OCI-LY3 (cell line): ENCODE measurements around the gene CTTNBP2NL.

Experiments
- H2AFZ ChIP-seq: fragments of 200-600, 300-600 bp; shearing (Covaris generic); 2 replicates; pipeline ENCODE4 v1.6.0; 2014; ENCODE audit warnings: antibody characterized with exemption, low read depth, low read length
- H3K27ac ChIP-seq: fragments of 200-600, 300-600 bp; sonication (generic); 2 replicates; pipeline ENCODE4 v1.5.1; 2014; ENCODE audit warnings: mild to moderate bottlenecking, low read length, moderate library complexity, mixed read lengths
- H3K27me3 ChIP-seq: fragments of 200-600, 300-600 bp; sonication (generic); 2 replicates; pipeline ENCODE4 v1.6.1; 2014; ENCODE audit warnings: low read depth, low read length, mixed read lengths
- H3K36me3 ChIP-seq: fragments of 200-600, 300-600 bp; sonication (generic); replicated peaks from 2 replicates; pipeline ENCODE3; 2014; ENCODE audit warnings: low read depth, low read length, mixed read lengths
- H3K4me1 ChIP-seq: fragments of 300-600, 200-600 bp; sonication (generic); 2 replicates; pipeline ENCODE4 v1.6.1; 2014; ENCODE audit warnings: low read length, mixed read lengths
- H3K4me2 ChIP-seq: fragments of 200-600, 300-600 bp; sonication (generic); 2 replicates; pipeline ENCODE4 v1.6.1; 2014; ENCODE audit warnings: low read length, mixed read lengths
- H3K4me3 ChIP-seq: fragments of 300-600, 200-600 bp; sonication (generic); 2 replicates; pipeline ENCODE4 v1.5.1; 2014; ENCODE audit warnings: antibody characterized with exemption, mild to moderate bottlenecking, low read length, moderate library complexity
- H3K79me2 ChIP-seq: fragments of 300-600, 200-600 bp; shearing (Covaris generic); 2 replicates; pipeline ENCODE4 v1.6.1; 2014; ENCODE audit warnings: mild to moderate bottlenecking, low read length, mixed read lengths
- H3K9ac ChIP-seq: fragments of 300-600, 200-600 bp; shearing (Covaris generic); 2 replicates; pipeline ENCODE4 v1.6.0; 2014; ENCODE audit warnings: mild to moderate bottlenecking, low read length, moderate library complexity
- H3K9me3 ChIP-seq: fragments of 200-600, 300-600 bp; shearing (Covaris generic); 2 replicates; pipeline ENCODE4 v1.6.1; 2014; ENCODE audit warnings: low read length, mixed read lengths; ENCODE audit not compliant: insufficient read depth
- H4K20me1 ChIP-seq: fragments of 200-600, 300-600 bp; sonication (generic); 2 replicates; pipeline ENCODE4 v1.6.1; 2016; ENCODE audit warnings: low read length, mixed read lengths; ENCODE audit not compliant: insufficient read depth
- CTCF ChIP-seq: fragments of 200-600, 300-600 bp; sonication (generic); IDR thresholded peaks from 2 replicates; pipeline ENCODE4 v1.5.1; 2014; ENCODE audit warnings: antibody characterized with exemption, low read length, low read depth
- EZH2phosphoT487 ChIP-seq: fragments of 200-600 bp; shearing (Covaris generic); IDR thresholded peaks from 2 replicates; pipeline ENCODE4 v1.6.1; 2018; ENCODE audit warnings: antibody characterized with exemption, mixed run types, low read depth

Gene CTTNBP2NL

DNA sequence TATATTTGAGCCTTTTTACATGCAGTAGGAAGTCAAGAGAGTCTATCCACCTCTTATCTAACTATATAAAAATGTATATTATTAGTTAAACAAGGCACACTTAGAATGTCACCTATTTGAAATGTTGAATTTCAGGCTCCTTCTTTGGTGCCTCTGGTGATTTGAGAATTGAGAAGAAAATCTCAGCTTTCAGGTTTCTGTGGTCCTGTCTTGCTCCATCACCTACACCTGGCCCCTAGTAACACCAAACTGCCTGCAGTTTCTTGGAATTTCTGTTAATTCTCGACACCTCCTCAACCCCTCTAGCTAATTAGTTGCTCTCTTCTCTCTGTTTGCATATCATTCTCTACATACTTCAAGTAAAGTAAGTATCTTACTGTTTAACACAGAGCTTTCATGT is 57.9 kb downstream of the CTTNBP2NL start:
- H2AFZ ChIP-seq = no peak overlapping the region
- H3K4me2 ChIP-seq = no peak overlapping the region
- no peaks in the 10 kb centered on the region for H3K27me3 ChIP-seq
- TF ChIP-seq CTCF (no peak), EZH2phosphoT487 (no peak)
- H3K27ac ChIP-seq = no peak overlapping the region
- no peaks in the 10 kb centered on the region for H3K36me3 ChIP-seq
- H3K4me3 ChIP-seq = no peak overlapping the region
- H4K20me1 ChIP-seq = no peaks in the 10 kb centered on the region
- no peaks in the 10 kb centered on the region for H3K9me3 ChIP-seq
- H3K9ac ChIP-seq = no peak overlapping the region
- no peaks in the 10 kb centered on the region for H3K79me2 ChIP-seq
- H3K4me1 ChIP-seq = no peaks in the 10 kb centered on the region

GRCh38 chr1:112454316-112454715 is 58.3 kb downstream of the CTTNBP2NL start:
- no peaks in the 10 kb centered on the region for H4K20me1 ChIP-seq
- H3K27ac ChIP-seq = no peak overlapping the region
- H3K79me2 ChIP-seq = no peaks in the 10 kb centered on the region
- H2AFZ ChIP-seq = no peak overlapping the region
- no peak for TF ChIP-seq EZH2phosphoT487
- no peak for TF ChIP-seq CTCF
- no peaks in the 10 kb centered on the region for H3K36me3 ChIP-seq
- H3K9me3 ChIP-seq = no peaks in the 10 kb centered on the region
- H3K27me3 ChIP-seq = no peaks in the 10 kb centered on the region
- no peaks in the 10 kb centered on the region for H3K4me1 ChIP-seq
- no peak overlapping the region for H3K4me3 ChIP-seq
- no peak overlapping the region for H3K4me2 ChIP-seq
- no peak overlapping the region for H3K9ac ChIP-seq

GRCh38 chr1:112457241-112457640 is 61.2 kb downstream of the CTTNBP2NL start:
- Histone ChIP-seq H3K9ac (no peak overlapping the region), H2AFZ (no peak overlapping the region), H3K4me2 (no peak overlapping the region), H3K4me1 (peaks cover 2% of the 10 kb centered on the region), H3K79me2 (no peaks in the 10 kb centered on the region), H3K27ac (no peak overlapping the region), H3K9me3 (no peaks in the 10 kb centered on the region), H4K20me1 (no peaks in the 10 kb centered on the region), H3K36me3 (no peaks in the 10 kb centered on the region), H3K27me3 (peaks cover 19% of the 10 kb centered on the region), H3K4me3 (no peak overlapping the region)
- TF ChIP-seq EZH2phosphoT487 = no peak
- no peak for TF ChIP-seq CTCF

GRCh38 chr1:112457955-112458354 is 61.9 kb downstream of the CTTNBP2NL start:
- no peaks in the 10 kb centered on the region for H3K9me3 ChIP-seq
- no peaks in the 10 kb centered on the region for H4K20me1 ChIP-seq
- no peak for TF ChIP-seq EZH2phosphoT487
- TF ChIP-seq CTCF = no peak
- no peak overlapping the region for H3K27ac ChIP-seq
- H3K4me3 ChIP-seq = no peak overlapping the region
- no peaks in the 10 kb centered on the region for H3K79me2 ChIP-seq
- H3K36me3 ChIP-seq = no peaks in the 10 kb centered on the region
- peaks cover 9% of the 10 kb centered on the region for H3K4me1 ChIP-seq
- H3K4me2 ChIP-seq = no peak overlapping the region
- H2AFZ ChIP-seq = no peak overlapping the region
- H3K9ac ChIP-seq = no peak overlapping the region
- H3K27me3 ChIP-seq = peaks cover 19% of the 10 kb centered on the region
